ENCODE results near the gene SCYL1.

DNA sequence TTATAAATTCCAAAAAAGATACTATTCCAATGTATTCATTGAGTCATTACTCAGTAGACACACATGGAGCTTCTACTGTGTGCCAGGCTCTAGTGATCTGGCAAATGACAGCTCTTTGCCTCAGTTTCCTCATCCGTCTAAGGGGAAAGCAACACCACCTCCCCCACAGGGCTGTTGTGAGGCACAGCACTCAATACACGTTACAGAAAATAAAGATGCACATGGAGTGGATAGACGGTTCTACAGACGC lies 32.6 kb upstream of the SCYL1 start:
- TF ChIP-seq CTCF (IDR thresholded peaks at IDR 0.05; ENCODE audit: borderline replicate concordance, extremely low read depth, low read length, poor library complexity, severe bottlenecking) (no peak), EZH2 (IDR thresholded peaks at IDR 0.05; ENCODE audit: borderline replicate concordance, low read depth, low read length, severe bottlenecking) (no peak)
